Sigmoid colon (tissue), 7 donors: Measurements from ENCODE around the gene GABBR1. TPM values are rescaled to one million over a fixed set of nuclear protein-coding genes. Genes with fewer than 3 reads are reported as not detected.

ENCODE experiments used
- DNase-seq: peaks from one replicate; pipeline ENCODE4 v3.0.0-alpha.2; 2019
- H3K27ac ChIP-seq, 4 donors: fragments of 200-600 bp; sonication (generic); one replicate each; pipeline ENCODE4 v1.5.1; 2016 to 2019; ENCODE audit warnings: mild to moderate bottlenecking in 1 of 4
- H3K27me3 ChIP-seq, 3 donors: fragments of 200-600 bp; sonication (generic); one replicate each; pipeline ENCODE4 v1.5.1; 2019; ENCODE audit warnings: mild to moderate bottlenecking in 1 of 3
- H3K36me3 ChIP-seq, 4 donors: fragments of 200-600 bp; sonication (generic); one replicate each; pipeline ENCODE4 v1.5.1; 2016 to 2019
- H3K4me1 ChIP-seq, 4 donors: fragments of 200-600 bp; sonication (generic); one replicate each; pipeline ENCODE4 v1.5.1; 2017 to 2019
- H3K4me3 ChIP-seq, 4 donors: fragments of 200-600 bp; sonication (generic); one replicate each; pipeline ENCODE4 v1.5.1; 2017 to 2019; ENCODE audit warnings: mild to moderate bottlenecking in 2 of 4, moderate library complexity in 1 of 4
- H3K9me3 ChIP-seq, 4 donors: fragments of 200-600 bp in 3 of 4; sonication (generic) in 3 of 4; one replicate each; pipeline versions ENCODE4 v1.5.1 to v1.6.1; 2013 to 2019
- CTCF ChIP-seq, 4 experiments: fragments of 450-650 bp in 3 of 4; fragments of 200-600 bp in 1 of 4; IDR thresholded peaks; one replicate each; pipeline ENCODE4 v1.5.1; 2016 to 2019; ENCODE audit warnings: antibody characterized with exemption in 4 of 4, mild to moderate bottlenecking in 3 of 4, moderate library complexity in 2 of 4
- EP300 ChIP-seq, 4 donors: sonication (generic); formaldehyde crosslinking; IDR thresholded peaks; one replicate each; pipeline ENCODE4 v1.6.1; 2017; ENCODE audit warnings: antibody characterized with exemption in 4 of 4
- POLR2A ChIP-seq, 2 donors: fragments of 450-650 bp; IDR thresholded peaks; one replicate each; pipeline ENCODE4 v1.6.1; 2016; ENCODE audit warnings: antibody characterized with exemption in 2 of 2, mild to moderate bottlenecking in 2 of 2, moderate library complexity in 2 of 2
- POLR2AphosphoS5 ChIP-seq, 4 donors: sonication (generic); formaldehyde crosslinking; IDR thresholded peaks; one replicate each; pipeline ENCODE4 v1.6.1; 2017; ENCODE audit warnings: antibody characterized with exemption in 4 of 4
- WGBS, 2 donors: extraction: QIAGEN DNeasy Blood & Tissue Kit; methylation state at CpG; one replicate each; pipeline ENCODE4 v1.1.7; 2013; 5-methylcytosine and 5-hydroxymethylcytosine counted together
- intact Hi-C: fragments of 100-400 bp; cut with DNase I; formaldehyde crosslinking; loops from one replicate; pipeline ENCODE4 v1.15.1; 2023
- polyA plus RNA-seq, 3 donors: library from polyadenylated mRNA; stranded (reverse); fragments of 200-250 nt; gene quantifications; one replicate each; pipeline ENCODE4 v1.2.3, GENCODE V29; 2013
- total RNA-seq, 4 donors: library from RNA; depleted of rRNA; stranded (reverse); fragments of >200 nt; gene quantifications; one replicate each; pipeline ENCODE4 v1.1.0, GENCODE V29; 2016
- donor health status: healthy with polysubstance abuse.
- donor health status: Bipolar disorder and iron deficiency.
- donor health status: healthy.

The GABBR1 gene
- total and polyA plus RNA-seq, 7 donors: 0.92 to 73.9 (median 26.5) TPM

GRCh38 chr6:29603930-29604329 is 29.1 kb downstream of the GABBR1 start:
- Histone ChIP-seq H3K27me3 (no peaks in the 10 kb centered on the region), H3K36me3 (peaks cover 24 to 74% (median 48%) of the 10 kb centered on the region in 4 donors), H3K4me3 (no peak overlapping the region), H3K4me1 (no peaks in the 10 kb centered on the region), H3K27ac (no peak overlapping the region), H3K9me3 (no peaks in the 10 kb centered on the region)
- intact Hi-C loops: no loop called here
- TF ChIP-seq EP300 (IDR thresholded peaks at IDR 0.05) (no peak), CTCF (IDR thresholded peaks at IDR 0.05) (no peak), POLR2AphosphoS5 (IDR thresholded peaks at IDR 0.05) (no peak), POLR2A (IDR thresholded peaks at IDR 0.05) (no peak)
- WGBS, 2 donors: 77 to 87% methylated on average over 2 of the region's 2 CpGs
- no peak for DNase-seq

DNA sequence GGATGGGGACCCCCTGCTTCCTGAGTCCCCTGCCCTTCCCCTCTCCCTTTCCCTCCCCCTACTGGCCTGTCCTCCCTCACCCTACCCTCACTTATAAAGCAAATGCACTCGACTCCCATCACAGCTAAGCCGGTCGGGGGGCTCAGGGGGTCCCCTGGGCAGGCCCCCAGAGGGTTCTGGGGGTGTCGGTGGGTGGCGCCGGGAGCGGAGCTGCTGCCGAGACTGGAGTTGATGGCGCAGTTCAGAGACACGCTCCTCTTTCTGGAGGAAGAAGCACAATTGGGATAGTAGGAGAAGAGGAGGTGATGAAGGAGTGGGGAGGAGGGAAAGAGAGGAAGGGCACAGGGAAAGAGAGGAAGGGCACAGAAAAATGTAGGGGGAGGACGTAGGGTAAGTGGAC is 29.5 kb downstream of the GABBR1 start:
- Histone ChIP-seq H3K36me3 (peaks cover 20 to 69% (median 44%) of the 10 kb centered on the region in 4 donors), H3K9me3 (no peaks in the 10 kb centered on the region), H3K4me3 (no peak overlapping the region), H3K4me1 (no peaks in the 10 kb centered on the region), H3K27me3 (no peaks in the 10 kb centered on the region), H3K27ac (no peak overlapping the region)
- intact Hi-C loops: no loop called here
- no peak for DNase-seq
- 88 to 91% methylated on average over 11 of the region's 11 CpGs for WGBS, 2 donors
- TF ChIP-seq CTCF (IDR thresholded peaks at IDR 0.05) (no peak), EP300 (IDR thresholded peaks at IDR 0.05) (no peak), POLR2A (IDR thresholded peaks at IDR 0.05) (no peak), POLR2AphosphoS5 (IDR thresholded peaks at IDR 0.05) (no peak)

- Histone ChIP-seq H3K4me1 (no peaks in the 10 kb centered on the region), H3K9me3 (no peaks in the 10 kb centered on the region), H3K27me3 (no peaks in the 10 kb centered on the region), H3K27ac (no peak overlapping the region), H3K4me3 (no peak overlapping the region), H3K36me3 (peaks cover 20 to 62% (median 38%) of the 10 kb centered on the region in 4 donors)
- no peak for TF ChIP-seq POLR2A (IDR thresholded peaks at IDR 0.05)
- no peak for TF ChIP-seq EP300 (IDR thresholded peaks at IDR 0.05)
- TF ChIP-seq CTCF (IDR thresholded peaks at IDR 0.05): no peak
- TF ChIP-seq POLR2AphosphoS5 (IDR thresholded peaks at IDR 0.05): no peak
- intact Hi-C loops: no loop called here
- no peak for DNase-seq
- 81 to 87% methylated on average over 12 of the region's 12 CpGs for WGBS, 2 donors
Observed at GRCh38 chr6:29602564-29603361, 30.2 kb downstream of the GABBR1 start.

GRCh38 chr6:29598172-29598747 is 34.7 kb downstream of the GABBR1 start:
- TF ChIP-seq POLR2AphosphoS5 (IDR thresholded peaks at IDR 0.05) (no peak), EP300 (IDR thresholded peaks at IDR 0.05) (no peak), CTCF (IDR thresholded peaks at IDR 0.05) (no peak), POLR2A (IDR thresholded peaks at IDR 0.05) (no peak)
- Histone ChIP-seq H3K4me1 (peaks cover 0 to 5% (median 5%) of the 10 kb centered on the region in 4 donors), H3K9me3 (no peaks in the 10 kb centered on the region), H3K27ac (no peak overlapping the region), H3K36me3 (peaks cover 0 to 17% (median 4%) of the 10 kb centered on the region in 4 donors), H3K4me3 (no peak overlapping the region), H3K27me3 (no peaks in the 10 kb centered on the region)
- 22 to 59% methylated on average over 2 of the region's 2 CpGs for WGBS, 2 donors
- intact Hi-C loops: no loop called here
- DNase-seq: no peak
